GM19438 (cell line): Measurements from ENCODE around the gene MSMO1.
A peak's percentile ranks its signal among the peaks of the same experiment; 100 is the strongest.
"Not testable (repeated sequence)": the region's sequence is repeated elsewhere in the genome, so short reads cannot be mapped to it uniquely, and the experiment has no call there.

Source experiments
- ATAC-seq: cut with Tn5 transposase; IDR thresholded peaks from one replicate; pipeline ENCODE4 v1.9.1; 2021; ENCODE audit warnings: low read depth; ENCODE audit not compliant: unreplicated experiment

MSMO1 gene

DNA sequence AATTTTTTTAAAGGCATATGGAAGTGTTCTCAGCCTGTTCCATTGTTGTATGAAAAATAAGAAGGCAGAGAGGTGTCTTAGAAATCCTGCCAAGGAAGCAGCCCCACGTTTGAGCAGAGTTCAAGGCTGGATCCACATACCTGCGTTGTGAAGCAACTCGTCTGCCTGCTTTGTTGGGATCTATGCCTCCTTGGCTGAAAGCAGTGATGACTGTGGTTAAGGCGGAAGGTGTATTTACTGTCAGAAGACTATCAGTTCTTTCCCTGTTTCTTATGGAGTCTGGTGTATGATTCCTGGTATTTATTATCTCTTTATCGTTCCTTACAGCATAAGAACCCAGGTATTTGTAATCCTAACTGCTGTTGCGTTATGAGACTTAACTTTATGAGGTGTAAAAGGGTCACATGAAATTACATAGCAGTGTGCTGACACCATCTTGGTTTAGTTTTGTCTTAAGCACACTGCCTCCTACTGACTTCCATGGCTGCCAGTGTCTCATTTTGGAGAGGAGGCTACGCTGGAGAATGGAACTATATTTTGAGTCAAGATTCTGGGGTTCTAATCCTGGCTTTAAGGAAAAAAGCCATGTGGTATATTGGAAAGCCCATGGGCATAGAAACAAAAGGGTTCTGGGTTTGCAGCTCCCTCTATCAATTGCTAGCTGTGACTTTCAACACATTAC, 3.1 kb upstream of the MSMO1 start:
- no peak for ATAC-seq

DNA sequence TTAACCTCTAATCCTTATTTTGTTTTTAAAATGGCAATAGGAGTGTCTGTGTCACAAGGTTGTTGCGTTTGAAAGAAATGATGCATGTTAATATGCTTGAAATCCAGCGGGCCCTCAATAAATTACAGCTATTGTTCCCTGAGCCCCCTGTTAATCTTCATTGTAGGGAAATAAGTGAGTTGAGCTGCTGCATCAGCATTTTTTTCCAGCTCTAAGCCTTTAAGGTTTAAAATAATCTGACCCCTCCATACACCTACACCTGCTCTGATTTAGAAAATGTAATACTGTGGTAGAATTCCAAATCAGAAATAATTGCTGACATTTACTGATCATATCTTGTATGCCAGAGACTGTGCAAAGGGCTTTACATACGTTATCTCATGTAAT, 2.6 kb upstream of the MSMO1 start:
- ATAC-seq, result no peak

DNA sequence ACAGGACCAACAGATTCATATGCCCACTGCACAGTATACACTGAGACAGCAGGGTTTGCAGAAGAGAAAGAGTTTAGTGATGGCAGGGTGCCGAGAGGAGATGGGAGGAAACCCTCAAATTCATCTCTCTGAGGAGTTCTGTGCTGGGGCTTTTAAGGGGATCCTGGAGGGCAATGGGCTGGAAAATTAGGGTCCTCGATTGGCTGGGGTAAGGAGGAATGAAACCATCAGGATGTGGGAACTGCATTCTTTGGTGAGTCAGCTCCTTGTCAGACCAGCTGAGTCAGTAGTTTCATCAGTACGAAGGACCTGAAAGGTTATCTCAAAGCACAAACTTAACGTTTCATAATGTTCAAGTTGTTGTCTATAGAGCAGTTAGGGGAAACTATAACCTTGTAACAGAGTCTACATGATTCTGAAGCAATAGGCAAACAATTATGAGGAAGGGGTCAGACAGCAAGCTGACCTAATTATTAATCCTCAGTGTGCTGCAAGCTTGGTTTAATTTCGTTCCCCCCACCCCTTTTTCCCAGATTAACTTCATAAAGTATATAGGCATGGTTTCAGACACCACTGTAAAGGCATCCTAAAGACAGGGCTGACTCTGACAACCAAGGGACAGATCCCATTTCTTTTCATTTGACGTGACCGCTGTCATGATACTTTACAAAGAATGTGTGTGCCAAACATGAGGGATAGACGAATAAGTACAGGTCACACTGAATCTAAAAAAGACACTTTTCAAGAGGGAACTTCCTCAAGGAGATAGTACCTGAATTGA, 1.5 kb upstream of the MSMO1 start:
- no peak for ATAC-seq

DNA sequence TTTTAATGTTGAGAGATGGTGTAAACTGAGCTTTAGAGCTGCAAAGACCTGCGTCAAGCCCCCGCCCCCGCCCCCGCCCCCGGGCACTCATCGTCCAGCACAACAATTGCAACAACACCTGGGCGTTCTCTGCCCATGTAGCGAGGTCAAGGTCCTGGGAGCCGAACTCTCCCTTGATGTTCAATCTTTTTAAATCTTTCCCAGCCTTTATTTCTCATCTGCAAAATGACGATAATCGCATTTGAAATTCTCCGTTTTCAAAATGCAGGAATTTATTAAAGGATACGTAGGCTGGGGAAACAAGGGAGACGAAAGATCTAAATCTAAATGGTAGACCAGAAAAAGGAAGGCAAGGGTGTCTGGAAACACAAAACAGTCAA, 648 bp upstream of the MSMO1 start:
- peak; percentile 18 for ATAC-seq

DNA sequence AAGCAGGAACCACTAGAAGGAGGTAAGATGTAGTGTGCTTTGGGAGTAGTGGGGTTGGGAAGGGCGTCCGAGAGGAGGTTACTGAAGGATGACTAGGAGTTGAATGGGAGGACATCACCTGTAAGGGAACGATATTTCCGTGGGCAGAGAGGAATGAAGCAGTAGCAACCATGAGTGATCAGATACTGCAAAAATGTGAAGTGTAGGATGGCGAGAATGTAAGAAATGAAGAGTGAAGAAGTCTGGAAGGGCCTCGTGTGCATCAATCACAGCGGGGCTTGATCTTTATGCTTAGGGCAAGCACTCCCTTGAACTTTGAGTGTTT, 594 bp downstream of the MSMO1 start:
- no peak for ATAC-seq

DNA sequence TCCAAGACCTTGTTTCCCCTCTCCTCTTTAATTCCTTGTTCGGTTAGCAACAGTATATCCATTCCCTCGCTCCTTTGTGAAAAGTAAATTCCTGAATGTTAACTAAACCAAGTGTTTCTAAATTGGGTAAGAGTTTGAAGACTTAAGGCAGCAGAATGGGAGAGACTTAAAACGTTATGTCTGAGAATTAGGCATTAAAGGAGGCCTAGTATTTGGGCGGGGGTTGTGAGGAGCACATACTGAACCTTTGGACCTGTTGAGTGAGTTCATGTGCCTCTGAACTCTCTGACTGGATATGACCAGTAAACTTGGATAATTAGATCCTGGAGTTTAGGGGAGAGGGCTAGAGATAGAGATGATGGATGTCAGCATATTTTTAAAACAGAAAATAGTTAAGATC, 1.2 kb downstream of the MSMO1 start:
- ATAC-seq, result no peak

DNA sequence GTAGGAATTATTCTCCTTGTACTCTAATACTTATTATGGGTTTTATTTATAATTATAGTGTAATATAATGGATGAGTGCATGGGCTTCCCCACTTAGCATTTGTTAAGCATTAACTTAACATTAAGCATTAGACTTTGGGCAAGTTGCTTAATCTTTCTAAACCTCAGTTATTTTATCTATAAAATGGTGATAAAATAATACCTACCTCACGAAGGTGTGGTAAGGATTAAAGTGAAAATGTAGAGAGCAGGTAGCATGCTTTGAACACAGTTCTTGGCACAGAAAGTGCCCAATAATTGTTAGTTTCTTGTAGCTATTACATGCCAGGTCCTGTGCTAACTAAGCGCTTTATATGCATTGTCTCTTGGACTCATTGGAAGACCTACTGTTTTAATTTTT, 2.6 kb downstream of the MSMO1 start:
- ATAC-seq, result no peak

DNA sequence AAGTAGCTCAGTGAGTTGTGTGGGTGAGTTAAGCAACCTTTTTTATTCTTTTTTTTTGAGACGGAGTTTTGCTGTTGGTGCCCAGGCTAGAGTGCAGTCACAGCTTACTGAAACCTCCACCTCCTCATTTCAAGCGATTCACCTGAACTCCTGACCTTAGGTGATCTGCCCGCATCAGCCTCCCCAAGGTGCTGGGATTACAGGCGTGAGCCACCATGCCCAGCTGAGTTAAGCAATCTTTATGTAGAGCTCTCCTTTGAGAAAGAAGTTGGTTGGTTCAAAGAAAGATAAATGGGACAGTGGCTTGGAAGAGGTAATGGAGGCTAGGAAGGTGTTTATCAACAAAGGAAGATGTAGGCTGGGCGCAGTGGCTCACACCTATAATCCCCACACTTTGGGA, 3.2 kb downstream of the MSMO1 start:
- ATAC-seq, result no peak

DNA sequence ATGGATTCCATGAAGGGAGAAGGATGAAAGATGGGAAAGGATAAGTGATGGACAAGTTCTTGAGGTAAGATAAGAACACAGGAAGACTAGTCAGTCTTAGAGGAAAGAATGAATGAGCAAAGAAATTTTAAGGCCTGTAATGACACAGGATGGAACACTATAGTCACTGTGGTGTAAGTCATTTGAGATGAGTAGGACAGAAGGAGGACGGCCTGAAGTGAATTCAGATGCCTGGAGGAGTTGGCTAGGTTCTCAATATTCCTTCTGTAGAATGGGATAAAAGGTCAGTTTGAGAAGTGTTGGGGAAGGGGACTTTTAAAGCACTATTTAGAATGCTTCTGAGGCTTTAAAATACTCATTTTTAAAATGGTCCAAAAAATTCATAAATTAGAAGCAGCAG, 3.9 kb downstream of the MSMO1 start:
- ATAC-seq, result no peak

DNA sequence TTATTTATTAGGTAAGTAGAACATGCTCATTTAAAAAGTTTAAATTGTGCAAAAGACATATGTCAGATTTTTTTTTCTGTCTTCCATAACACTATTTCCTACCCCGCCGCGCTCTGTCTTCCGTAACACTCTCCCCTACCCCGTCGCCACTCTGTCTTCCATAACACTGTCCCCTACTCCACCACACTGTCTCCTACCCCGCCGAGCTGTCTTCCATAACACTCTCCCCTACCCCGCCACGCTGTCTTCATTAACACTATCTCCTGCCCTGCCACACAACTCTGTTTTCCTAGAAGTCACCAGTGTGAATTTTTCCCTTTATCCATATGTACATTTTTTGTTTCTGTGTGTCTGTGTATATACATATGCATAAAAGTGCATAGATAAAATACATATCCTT, 4.4 kb downstream of the MSMO1 start:
- ATAC-seq, result no peak

DNA sequence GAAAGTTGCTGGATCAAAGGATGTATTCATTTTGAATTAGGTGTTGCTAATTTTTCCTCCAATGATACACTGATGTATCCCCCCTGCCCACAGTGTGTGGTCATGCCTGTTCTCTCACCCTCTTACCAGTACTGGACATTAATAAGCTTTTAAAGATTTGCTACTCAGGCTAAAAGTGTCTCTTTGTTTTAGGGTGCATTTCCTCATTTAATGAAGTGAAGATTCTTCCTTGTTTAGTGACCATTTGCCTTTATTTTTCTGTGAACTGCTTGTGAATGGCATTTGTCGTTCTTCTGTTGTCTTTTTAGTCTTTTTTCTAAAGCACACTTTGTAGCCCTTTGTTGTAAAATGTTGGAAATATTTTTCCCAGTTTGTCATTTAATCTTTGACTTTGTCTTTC, 5.0 kb downstream of the MSMO1 start:
- no peak for ATAC-seq

DNA sequence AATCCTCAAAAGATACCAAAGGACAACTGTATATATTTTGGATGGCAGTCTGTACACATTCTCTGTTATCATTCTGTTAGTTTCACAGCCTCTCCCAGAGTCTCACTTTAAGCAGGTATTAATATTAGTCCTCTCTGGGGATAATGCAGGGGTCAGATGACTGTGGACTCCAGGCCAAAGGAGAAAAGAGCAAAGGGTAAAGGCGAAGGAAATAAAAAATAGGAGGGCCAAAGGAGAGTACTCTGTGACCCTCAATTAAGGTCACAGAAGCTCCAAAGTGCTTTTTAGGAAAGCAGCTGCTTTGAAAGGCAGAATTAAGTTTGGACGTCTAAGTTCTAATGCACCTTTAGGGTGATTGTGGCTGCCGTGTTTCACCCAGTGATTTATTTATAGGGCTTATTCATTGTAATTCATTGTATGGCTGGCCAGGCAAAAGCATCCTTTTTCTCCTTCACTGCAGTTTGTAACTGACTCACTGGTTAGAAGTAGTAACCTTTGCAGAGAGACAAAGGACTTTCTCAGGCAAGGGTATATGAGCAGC, 7.8 kb downstream of the MSMO1 start:
- no peak for ATAC-seq

DNA sequence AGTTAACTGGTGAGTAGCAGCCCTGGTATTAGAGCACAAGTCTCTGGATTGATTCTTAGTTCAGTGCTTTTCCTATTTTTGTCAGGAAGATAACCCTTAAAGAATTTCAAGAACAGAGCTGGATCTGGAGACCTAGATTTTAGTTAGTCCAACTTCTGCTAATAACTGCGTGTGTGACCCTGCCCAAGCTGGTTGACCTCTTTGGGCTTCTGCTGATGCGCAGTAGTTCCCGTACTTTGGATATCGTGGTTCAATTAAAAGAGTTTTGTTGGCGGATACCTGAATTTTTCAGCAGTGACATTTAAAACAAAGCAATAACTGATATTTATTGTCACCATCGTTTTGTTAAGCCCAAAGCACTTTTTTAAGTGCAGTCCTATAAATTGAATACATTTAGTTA, 9.3 kb downstream of the MSMO1 start:
- ATAC-seq, result no peak

DNA sequence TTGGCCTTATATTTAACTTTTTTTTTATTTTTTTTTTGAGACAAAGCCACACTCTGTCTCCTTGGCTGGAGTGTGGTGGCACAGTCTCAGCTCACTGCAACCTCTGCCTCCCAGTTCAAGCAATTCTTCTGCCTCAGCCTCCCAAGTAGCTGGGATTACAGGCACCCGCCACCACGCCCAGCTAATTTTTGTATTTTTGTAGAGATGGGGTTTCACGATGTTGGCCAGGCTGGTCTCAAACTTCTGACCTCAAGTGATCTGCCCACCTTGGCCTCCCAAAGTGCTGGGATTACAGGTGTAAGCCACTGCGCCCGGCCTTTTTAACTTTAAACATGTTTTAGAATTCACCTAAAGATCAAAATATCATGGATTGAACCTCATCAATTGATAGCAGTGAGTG, 14.9 kb downstream of the MSMO1 start:
- not testable (repeated sequence) for ATAC-seq

DNA sequence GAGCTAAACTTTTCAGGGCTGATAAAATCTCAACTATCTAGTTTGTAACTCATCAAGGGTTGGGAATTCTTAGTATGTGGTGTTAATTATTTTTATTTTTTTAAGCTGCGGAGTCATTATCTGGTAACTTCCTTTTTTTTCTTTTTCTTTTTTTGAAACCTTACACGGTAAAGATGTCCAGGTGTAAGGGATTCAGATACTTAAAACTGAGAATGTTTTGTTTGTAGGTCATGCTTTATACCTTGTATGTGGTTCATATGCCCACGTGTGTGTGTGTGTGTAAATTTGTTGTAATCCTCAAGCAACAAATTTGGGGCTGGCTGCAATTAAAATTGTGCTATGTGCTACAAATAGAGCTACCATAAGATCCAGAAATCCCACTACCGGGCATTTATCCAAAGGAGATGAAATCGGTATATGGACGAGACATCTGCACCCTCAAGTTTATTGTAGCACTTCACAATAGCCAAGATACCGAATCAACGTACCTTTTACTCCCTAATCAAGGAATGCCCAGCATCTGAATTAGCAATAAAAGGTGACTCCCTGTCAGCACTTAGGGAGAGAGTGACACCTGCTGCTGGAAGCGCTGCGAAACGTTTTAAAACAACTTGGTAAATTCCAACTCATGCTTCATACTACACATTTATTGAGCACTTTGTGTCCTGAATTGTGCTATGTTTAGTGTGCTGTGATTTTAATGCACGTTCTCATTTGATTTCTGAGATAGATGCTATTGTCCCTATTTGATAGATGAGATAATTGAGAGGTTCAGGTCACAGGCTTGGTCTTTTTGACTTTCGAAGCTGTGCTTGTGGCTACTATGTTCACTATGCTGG, 16.1 kb downstream of the MSMO1 start:
- ATAC-seq, result no peak

DNA sequence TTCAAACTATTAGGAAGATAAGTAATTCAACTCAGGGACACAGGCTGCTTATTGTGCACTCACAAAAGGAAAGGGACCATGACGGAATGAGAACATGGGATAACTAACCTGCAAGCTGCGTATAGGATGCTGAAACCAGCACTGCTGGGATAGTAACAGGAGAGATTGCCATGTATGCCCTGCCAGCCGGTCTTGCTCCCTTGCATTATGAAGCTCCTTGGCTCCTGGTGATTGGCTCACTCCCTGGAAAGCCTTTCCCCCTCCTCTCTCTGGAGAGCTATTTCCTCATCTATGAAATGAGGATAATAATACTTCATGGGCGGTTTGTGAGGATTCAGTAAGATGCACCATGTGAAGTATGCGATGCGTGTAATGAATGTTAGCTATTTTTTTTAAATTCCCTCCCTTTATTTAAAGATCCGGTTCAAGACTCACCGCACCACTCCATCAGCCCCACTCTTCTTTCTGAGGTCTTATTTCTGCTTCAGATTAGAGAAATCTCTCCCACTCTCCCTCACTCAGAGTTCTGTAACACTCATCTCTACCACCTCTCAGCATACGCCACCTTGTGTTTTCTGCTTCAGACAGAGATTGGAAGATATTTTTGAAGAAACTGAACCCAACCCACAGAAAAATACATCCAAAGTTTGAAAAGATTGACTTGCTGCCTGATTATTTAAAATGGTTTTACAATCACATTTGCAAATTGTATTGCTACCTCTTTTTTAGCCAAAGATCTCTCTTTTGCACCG, 18.4 kb downstream of the MSMO1 start:
- ATAC-seq, result no peak

DNA sequence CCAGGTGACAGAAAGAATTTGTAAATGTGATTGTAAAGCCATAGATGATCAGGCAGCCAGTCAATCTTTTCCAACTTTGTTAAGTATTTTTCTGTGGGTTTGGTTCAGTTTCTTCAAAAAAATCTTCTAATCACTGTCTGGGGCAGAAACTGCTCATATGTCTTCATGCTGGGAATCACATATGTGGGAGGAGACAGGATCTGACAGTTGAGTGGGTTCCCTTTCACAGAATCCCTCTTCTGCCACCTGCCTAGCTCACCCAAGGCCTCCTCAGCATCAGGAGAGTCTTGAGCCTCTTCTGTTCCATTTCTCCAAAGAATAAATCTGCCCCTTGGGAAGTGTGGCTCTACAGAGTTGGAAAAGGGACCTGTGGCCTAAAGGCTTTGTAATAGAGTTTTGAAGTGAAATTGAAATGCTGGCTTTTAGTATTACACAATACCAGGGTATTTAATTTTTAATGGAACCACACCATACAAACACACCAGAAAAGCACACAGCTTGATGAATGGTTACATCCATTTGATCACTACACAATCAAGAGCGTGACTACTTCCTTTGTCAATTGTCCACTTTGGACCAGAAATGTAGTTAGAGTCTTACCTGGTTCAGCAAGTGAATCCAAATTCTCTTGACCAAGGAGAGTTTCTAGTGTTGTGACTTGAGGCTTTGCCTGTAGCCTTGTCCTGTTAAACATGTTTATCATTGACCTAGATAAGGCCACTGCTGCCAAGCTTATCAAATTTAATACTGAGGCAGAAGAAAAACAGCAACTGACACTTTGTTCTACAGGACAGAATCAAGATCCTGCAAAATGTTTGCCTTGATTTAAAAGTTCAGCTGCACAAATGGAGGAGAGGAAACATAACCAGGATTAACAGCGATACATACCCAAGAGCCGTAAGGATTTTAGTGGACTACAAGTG, 20.4 kb downstream of the MSMO1 start:
- no peak for ATAC-seq

DNA sequence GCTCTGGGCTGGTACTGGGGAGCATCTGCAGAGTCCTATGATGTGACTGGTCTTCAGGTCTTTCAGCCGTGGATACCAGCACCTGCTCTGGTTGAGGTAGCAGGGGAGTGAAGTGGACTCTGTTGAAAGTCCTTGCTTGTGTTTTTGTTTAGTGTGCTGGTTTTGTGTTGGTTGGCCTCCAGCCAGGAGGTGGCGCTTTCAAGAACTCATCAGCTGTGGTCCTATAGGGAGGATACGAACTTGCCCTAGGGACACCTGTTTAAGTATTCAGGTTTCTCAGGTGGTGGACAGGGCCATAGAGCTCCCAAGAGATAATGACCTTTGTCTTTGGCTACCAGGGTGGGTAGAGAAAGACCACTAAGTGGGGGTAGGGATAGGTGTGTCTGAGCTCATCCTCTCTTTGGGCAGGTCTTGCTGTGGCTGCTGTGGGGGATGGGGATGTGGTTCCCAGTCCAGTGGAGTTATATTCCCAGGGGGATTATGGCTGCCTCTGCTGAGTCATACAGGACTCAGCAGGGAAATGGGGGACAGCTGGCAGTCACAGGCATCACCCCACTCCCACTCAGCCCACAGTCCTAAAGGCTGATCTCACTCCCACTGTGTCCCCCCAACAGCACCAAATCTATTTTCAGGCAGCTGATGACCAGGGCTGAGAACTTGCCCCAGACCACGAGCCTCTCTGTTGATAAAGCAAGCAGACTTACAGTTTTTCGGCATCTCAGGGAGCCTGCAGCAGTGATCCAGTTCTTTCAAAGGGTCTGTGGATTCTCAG, 24.1 kb downstream of the MSMO1 start:
- ATAC-seq, result no peak

DNA sequence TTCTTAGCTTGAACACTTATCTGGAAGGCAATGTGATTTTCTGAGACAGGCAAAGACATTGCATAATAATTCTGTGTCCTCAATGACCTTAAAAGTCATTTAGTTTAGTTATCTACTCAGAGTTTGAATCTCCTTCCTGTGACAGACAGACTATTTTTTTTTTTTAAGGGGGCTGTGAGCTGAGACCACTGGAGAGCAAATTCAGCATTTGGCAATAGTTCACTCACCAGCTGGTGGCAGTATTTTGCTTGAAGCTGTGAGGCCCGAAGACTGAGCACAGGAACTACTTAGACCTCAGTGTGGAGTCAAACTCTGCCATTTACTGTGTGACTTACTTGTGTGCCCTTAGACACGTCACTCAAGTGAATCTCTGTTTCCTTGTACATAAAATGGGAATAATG, 28.4 kb downstream of the MSMO1 start:
- no peak for ATAC-seq
